ENCODE data around the gene PCGF6.

Gene PCGF6, protein sequence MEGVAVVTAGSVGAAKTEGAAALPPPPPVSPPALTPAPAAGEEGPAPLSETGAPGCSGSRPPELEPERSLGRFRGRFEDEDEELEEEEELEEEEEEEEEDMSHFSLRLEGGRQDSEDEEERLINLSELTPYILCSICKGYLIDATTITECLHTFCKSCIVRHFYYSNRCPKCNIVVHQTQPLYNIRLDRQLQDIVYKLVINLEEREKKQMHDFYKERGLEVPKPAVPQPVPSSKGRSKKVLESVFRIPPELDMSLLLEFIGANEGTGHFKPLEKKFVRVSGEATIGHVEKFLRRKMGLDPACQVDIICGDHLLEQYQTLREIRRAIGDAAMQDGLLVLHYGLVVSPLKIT

DNA sequence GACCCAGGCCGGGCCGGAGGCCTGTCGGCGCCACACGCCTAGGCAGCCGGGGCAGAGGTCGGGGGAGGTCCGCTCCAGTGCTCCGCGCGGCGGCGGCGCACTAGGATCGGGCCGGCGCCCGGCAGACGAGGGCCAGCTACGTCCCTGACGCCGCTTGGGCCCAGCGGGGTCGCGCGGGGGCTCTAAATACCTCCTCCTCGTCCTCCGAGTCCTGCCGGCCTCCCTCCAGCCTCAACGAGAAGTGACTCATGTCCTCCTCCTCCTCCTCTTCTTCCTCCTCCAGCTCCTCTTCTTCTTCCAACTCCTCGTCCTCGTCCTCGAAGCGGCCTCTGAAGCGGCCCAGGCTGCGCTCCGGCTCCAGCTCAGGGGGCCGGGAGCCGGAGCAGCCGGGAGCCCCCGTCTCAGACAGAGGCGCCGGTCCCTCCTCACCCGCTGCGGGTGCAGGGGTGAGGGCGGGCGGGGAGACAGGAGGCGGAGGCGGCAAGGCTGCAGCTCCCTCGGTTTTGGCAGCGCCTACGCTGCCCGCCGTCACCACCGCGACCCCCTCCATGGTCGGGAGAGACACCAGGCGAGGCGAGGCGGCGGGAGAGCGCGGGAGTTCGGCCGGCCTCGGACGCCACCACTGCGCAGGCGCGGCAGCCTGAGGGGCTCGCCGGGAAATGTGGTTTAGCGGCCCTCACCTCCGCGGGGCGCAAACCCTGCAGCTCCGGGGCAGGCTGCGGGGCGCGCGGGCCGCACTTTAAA lies at the start of gene PCGF6:
Gene PCGF6, minus strand, starts transcription at position 624 of the 744 bp plus-strand sequence. Its CDS starts 74 bp downstream, at position 550.
- no peaks in the 10 kb centered on the region for H3K9me3 ChIP-seq (ENCODE audit: low read length)

DNA sequence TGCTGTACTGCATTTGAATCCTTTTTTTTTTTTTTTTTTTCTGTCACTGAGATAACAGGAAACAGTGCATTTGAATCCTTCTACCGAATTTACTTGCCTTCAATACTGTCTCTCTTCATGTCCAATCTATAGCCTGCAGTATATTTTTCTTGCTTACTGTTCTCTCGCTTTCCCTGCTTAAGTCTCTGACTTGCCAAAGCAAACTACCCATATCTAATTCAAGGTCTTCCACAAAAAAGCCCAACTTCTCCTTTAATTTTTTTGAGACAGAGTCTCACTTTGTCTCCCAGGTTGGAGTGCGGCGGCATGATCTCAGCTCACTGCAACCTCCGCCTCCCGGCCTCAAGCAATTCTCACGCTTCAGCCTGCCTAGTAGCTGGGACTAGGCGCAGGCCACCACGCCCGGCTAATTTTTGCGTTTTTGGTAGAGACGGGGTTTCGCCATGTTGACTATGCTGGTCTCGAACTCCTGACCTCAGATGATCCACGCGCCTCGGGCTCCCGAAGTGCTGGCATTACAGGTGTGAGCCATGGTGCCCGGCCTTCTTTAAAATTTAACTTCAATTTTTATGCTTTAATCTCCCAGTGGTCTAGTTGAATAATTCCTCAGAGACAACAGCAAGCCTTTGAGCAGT lies 46.4 kb upstream of the PCGF6 start:
- H3K9ac ChIP-seq (ENCODE audit: low read length) = peak overlapping the region; percentile 88
- H3K36me3 ChIP-seq (ENCODE audit: insufficient read depth, low read length) = peaks cover 33% of the 10 kb centered on the region
- peak overlapping the region in 1 of 2 donors; percentile 99 for H3K4me3 ChIP-seq (ENCODE audit: low read depth in 1 of 2, low read length in 2 of 2)
- no peaks in the 10 kb centered on the region for H3K9me3 ChIP-seq (ENCODE audit: low read length)
- H3K27me3 ChIP-seq (ENCODE audit: control insufficient read depth in 1 of 2, insufficient read depth in 2 of 2, low read length in 2 of 2) = no peaks in the 10 kb centered on the region
- H3K27ac ChIP-seq (ENCODE audit: low read depth, low read length) = peak overlapping the region; percentile 65
- H3K4me1 ChIP-seq (ENCODE audit: insufficient read depth, low read length) = peaks cover 28% of the 10 kb centered on the region

More for the DNA sequence above, at the start of gene PCGF6:
- no peaks in the 10 kb centered on the region for H3K4me1 ChIP-seq (ENCODE audit: insufficient read depth, low read length)
- H3K36me3 ChIP-seq (ENCODE audit: insufficient read depth, low read length) = peaks cover 9% of the 10 kb centered on the region
- peak within 1 kb of the TSS; percentile 71 to 77 for H3K4me3 ChIP-seq (ENCODE audit: low read depth in 1 of 2, low read length in 2 of 2)
- H3K27me3 ChIP-seq (ENCODE audit: control insufficient read depth in 1 of 2, insufficient read depth in 2 of 2, low read length in 2 of 2) = no peaks in the 10 kb centered on the region
- H3K9ac ChIP-seq (ENCODE audit: low read length) = peak within 1 kb of the TSS; percentile 21
- H3K27ac ChIP-seq (ENCODE audit: low read depth, low read length) = peak within 1 kb of the TSS; percentile 93

DNA sequence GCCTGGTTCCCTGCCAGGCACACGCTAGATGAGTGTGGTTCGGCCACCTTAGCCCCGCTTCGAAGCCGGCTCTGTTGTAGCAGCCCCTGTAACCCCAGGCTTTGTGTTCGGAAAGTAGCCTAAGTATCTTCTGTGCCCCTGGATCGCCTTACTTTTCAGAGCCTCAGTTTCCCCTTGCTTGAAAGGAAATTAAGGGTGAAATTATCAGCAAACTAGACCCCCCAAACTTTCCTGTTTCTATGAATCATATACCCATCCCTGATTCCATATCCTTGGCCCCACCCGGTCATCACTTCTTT lies 45.8 kb upstream of the PCGF6 start:
- Histone ChIP-seq H3K36me3 (ENCODE audit: insufficient read depth, low read length) (peaks cover 33% of the 10 kb centered on the region), H3K9me3 (ENCODE audit: low read length) (no peaks in the 10 kb centered on the region), H3K27me3 (ENCODE audit: control insufficient read depth in 1 of 2, insufficient read depth in 2 of 2, low read length in 2 of 2) (no peaks in the 10 kb centered on the region), H3K4me3 (ENCODE audit: low read depth in 1 of 2, low read length in 2 of 2) (peak overlapping the region; percentile 78 to 99), H3K9ac (ENCODE audit: low read length) (peak overlapping the region; percentile 88), H3K27ac (ENCODE audit: low read depth, low read length) (peak overlapping the region; percentile 65), H3K4me1 (ENCODE audit: insufficient read depth, low read length) (peaks cover 28% of the 10 kb centered on the region)

DNA sequence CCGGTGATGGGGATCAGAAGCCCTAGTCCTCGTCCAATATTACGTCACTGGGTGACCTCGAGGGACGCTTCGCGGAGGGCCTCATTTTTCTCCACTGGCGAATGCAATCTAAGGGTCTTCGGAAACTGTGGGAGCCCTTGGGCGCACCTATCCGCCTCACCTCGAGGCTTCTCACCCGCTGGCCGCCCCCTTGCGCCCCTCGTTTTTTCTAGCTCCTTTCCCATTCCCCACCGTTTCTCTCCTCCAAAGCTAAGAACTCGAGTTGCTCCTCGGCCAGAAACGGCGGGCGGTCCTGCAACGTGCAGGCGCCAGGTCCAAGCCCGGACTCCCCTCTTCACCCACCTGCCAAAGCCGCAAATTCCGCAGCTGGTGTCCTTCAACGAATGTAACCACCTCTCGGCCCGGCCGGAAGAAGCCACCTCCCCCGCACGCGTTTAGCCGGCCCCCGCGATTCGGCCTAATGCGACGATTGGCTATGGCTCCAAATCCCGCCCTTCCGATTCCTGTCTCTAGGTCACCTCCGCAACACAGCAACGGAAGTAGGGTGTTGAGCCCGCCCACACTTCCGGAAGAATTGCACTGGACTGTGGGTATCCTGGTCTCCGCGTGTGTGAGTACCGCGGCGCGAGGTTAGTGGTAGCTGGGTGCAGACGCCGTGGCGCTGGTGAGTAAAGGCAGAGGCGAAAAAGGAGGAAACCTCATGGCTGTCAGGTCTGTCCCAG lies 45.3 kb upstream of the PCGF6 start, which contains the start of the genes ATP5MK and PDCD11:
Gene ATP5MK, minus strand, starts transcription at position 409 of the 722 bp plus-strand sequence. CDS start 4,018 bp downstream, outside the sequence.
Gene PDCD11, plus strand, starts transcription at position 560 of the 722 bp plus-strand sequence. CDS start 1,801 bp downstream, outside the sequence.
- Histone ChIP-seq H3K9me3 (ENCODE audit: low read length) (no peaks in the 10 kb centered on the region), H3K27ac (ENCODE audit: low read depth, low read length) (peak within 1 kb of the TSS; percentile 81), H3K9ac (ENCODE audit: low read length) (peak within 1 kb of the TSS; percentile 89), H3K27me3 (ENCODE audit: control insufficient read depth in 1 of 2, insufficient read depth in 2 of 2, low read length in 2 of 2) (no peaks in the 10 kb centered on the region), H3K36me3 (ENCODE audit: insufficient read depth, low read length) (peaks cover 32% of the 10 kb centered on the region), H3K4me1 (ENCODE audit: insufficient read depth, low read length) (peaks cover 28% of the 10 kb centered on the region), H3K4me3 (ENCODE audit: low read depth in 1 of 2, low read length in 2 of 2) (peak within 1 kb of the TSS; percentile 78 to 99)

DNA sequence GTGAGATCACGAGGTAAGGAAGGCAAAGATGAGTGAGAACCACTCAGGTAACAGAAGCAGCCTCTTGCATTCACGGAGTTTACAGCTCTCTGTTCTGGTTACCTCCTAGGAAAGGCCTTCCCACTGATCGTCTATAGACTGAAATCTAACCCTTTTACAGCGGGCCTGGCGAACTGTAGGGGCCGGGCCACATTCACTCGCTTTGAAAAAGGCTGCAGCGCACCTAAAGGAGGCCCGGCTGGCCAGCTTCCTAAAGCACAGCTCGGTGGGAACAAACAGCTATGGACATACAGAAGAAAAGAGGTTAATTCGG lies 44.8 kb upstream of the PCGF6 start:
- Histone ChIP-seq H3K36me3 (ENCODE audit: insufficient read depth, low read length) (peaks cover 29% of the 10 kb centered on the region), H3K4me1 (ENCODE audit: insufficient read depth, low read length) (peaks cover 28% of the 10 kb centered on the region)

DNA sequence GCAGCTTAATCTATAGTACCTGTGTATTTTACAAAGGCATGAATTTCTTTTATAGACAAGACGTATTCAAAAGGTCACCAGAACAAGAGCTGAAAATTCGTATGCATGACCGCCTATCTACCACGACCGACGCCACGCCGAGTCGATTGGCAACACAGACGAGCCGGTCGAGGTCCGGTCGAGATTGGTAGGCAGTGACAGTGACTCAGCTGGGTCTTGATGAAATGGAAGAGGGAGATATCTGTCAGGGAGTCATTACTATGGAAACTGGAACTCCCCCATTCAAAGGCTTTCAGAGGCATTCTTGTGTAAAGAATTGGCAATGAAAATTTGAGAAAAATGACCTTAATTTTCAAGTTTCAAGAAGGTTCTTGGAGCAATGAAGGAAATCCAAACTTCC lies 43.2 kb upstream of the PCGF6 start:
- Histone ChIP-seq H3K27me3 (ENCODE audit: control insufficient read depth in 1 of 2, insufficient read depth in 2 of 2, low read length in 2 of 2) (no peaks in the 10 kb centered on the region), H3K9ac (ENCODE audit: low read length) (no peak overlapping the region), H3K27ac (ENCODE audit: low read depth, low read length) (no peak overlapping the region), H3K36me3 (ENCODE audit: insufficient read depth, low read length) (peaks cover 17% of the 10 kb centered on the region), H3K9me3 (ENCODE audit: low read length) (no peaks in the 10 kb centered on the region), H3K4me3 (ENCODE audit: low read depth in 1 of 2, low read length in 2 of 2) (no peak overlapping the region), H3K4me1 (ENCODE audit: insufficient read depth, low read length) (peaks cover 28% of the 10 kb centered on the region)

More for the DNA sequence above, 44.8 kb upstream of the PCGF6 start:
- H3K27me3 ChIP-seq (ENCODE audit: control insufficient read depth in 1 of 2, insufficient read depth in 2 of 2, low read length in 2 of 2) = no peaks in the 10 kb centered on the region
- H3K9ac ChIP-seq (ENCODE audit: low read length) = peak overlapping the region; percentile 89
- peak overlapping the region; percentile 78 to 99 for H3K4me3 ChIP-seq (ENCODE audit: low read depth in 1 of 2, low read length in 2 of 2)
- H3K9me3 ChIP-seq (ENCODE audit: low read length) = no peaks in the 10 kb centered on the region
- peak overlapping the region; percentile 81 for H3K27ac ChIP-seq (ENCODE audit: low read depth, low read length)

DNA sequence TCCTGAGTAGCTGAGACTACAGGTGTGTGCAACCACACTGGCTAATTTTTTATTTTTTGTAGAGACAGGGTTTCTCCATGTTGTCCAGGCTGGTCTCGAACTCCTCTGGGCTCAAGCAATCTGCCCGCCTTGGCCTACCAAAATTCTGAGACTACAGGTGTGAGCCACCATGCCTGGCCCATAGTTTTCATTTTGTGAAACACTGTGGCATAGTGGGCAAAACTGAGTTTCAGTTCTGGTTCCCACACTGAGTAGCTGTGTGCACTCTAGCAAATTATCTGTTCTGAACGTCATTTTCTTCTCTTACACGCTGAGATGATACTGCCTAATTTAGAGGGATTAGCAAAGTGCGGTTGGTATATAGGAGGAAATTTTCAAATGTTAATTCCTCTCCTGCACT lies 31.8 kb upstream of the PCGF6 start:
- Histone ChIP-seq H3K4me3 (ENCODE audit: low read depth in 1 of 2, low read length in 2 of 2) (no peak overlapping the region), H3K4me1 (ENCODE audit: insufficient read depth, low read length) (no peaks in the 10 kb centered on the region), H3K9me3 (ENCODE audit: low read length) (no peaks in the 10 kb centered on the region), H3K27ac (ENCODE audit: low read depth, low read length) (no peak overlapping the region), H3K9ac (ENCODE audit: low read length) (no peak overlapping the region), H3K36me3 (ENCODE audit: insufficient read depth, low read length) (peaks cover 22% of the 10 kb centered on the region), H3K27me3 (ENCODE audit: control insufficient read depth in 1 of 2, insufficient read depth in 2 of 2, low read length in 2 of 2) (no peaks in the 10 kb centered on the region)

DNA sequence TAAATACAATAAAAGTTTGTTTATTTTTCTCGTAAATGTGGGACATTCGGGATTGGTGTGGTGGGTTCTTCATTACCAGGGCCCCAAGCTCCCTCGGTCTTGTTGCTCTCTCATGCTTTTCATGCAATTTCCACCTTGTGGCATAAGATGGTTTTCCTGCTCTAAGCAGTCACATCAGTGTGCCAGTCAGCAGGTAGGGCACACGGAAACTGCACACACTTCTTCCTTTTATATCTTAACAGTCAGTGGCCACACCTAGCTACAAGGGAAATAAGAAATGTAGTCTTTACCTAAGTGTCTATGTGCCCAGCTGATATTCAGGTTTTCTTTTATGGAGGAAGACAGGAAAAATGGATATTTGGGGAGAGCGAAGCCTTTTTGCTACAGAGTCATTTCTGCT lies 23.3 kb upstream of the PCGF6 start:
- Histone ChIP-seq H3K9ac (ENCODE audit: low read length) (no peak overlapping the region), H3K36me3 (ENCODE audit: insufficient read depth, low read length) (peaks cover 14% of the 10 kb centered on the region), H3K9me3 (ENCODE audit: low read length) (no peaks in the 10 kb centered on the region), H3K4me3 (ENCODE audit: low read depth in 1 of 2, low read length in 2 of 2) (no peak overlapping the region), H3K27me3 (ENCODE audit: control insufficient read depth in 1 of 2, insufficient read depth in 2 of 2, low read length in 2 of 2) (no peaks in the 10 kb centered on the region), H3K4me1 (ENCODE audit: insufficient read depth, low read length) (no peaks in the 10 kb centered on the region), H3K27ac (ENCODE audit: low read depth, low read length) (no peak overlapping the region)

DNA sequence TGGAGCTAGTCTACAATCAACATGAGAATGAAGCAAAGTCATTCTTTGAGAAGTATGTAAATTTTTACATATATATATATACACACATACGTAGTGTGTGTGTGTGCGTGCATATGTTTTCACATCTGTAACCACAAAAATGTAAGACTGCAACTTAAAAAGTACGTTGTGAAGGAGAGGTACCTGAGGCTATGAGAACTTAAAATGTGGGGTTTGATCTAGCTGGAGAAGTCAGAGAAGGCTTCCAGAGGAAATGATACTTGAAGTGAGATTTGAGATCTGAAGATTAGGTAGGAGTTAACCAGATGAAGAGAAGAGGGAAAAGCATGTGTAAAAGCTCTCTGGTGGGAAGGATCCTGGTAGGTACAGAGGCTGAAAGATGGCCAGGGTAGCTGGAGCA lies 22.6 kb upstream of the PCGF6 start:
- H3K4me3 ChIP-seq (ENCODE audit: low read depth in 1 of 2, low read length in 2 of 2) = no peak overlapping the region
- H3K9me3 ChIP-seq (ENCODE audit: low read length) = no peaks in the 10 kb centered on the region
- no peak overlapping the region for H3K9ac ChIP-seq (ENCODE audit: low read length)
- H3K4me1 ChIP-seq (ENCODE audit: insufficient read depth, low read length) = no peaks in the 10 kb centered on the region
- peaks cover 14% of the 10 kb centered on the region for H3K36me3 ChIP-seq (ENCODE audit: insufficient read depth, low read length)
- H3K27ac ChIP-seq (ENCODE audit: low read depth, low read length) = no peak overlapping the region
- H3K27me3 ChIP-seq (ENCODE audit: control insufficient read depth in 1 of 2, insufficient read depth in 2 of 2, low read length in 2 of 2) = no peaks in the 10 kb centered on the region

DNA sequence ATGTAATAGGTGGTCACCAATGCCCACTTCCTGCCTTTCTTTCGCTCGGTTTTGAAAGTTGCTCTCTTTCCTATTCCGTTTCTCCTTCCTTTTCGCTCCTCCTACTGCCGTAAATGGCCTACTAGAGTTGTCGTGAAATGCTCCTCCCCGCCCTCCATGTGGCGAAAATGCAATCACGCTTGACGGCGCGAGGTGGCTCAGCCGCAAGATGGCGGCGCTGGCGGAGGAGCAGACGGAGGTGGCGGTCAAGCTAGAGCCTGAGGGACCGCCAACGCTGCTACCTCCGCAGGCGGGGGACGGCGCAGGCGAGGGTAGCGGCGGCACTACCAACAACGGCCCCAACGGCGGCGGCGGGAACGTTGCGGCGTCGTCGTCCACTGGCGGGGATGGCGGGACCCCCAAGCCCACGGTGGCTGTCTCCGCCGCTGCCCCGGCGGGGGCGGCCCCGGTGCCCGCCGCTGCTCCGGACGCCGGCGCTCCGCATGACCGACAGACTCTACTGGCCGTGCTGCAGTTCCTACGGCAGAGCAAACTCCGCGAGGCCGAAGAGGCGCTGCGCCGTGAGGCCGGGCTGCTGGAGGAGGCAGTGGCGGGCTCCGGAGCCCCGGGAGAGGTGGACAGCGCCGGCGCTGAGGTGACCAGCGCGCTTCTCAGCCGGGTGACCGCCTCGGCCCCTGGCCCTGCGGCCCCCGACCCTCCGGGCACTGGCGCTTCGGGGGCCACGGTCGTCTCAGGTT lies 17.0 kb upstream of the PCGF6 start, which contains the start of gene TAF5:
Gene TAF5, plus strand, starts transcription at position 195 of the 737 bp plus-strand sequence. Its CDS starts 14 bp downstream, at position 209.
- Histone ChIP-seq H3K4me1 (ENCODE audit: insufficient read depth, low read length) (no peaks in the 10 kb centered on the region), H3K27ac (ENCODE audit: low read depth, low read length) (peak within 1 kb of the TSS; percentile 81), H3K9me3 (ENCODE audit: low read length) (no peaks in the 10 kb centered on the region), H3K27me3 (ENCODE audit: control insufficient read depth in 1 of 2, insufficient read depth in 2 of 2, low read length in 2 of 2) (no peaks in the 10 kb centered on the region), H3K36me3 (ENCODE audit: insufficient read depth, low read length) (no peaks in the 10 kb centered on the region), H3K4me3 (ENCODE audit: low read depth in 1 of 2, low read length in 2 of 2) (peak within 1 kb of the TSS; percentile 68 to 74), H3K9ac (ENCODE audit: low read length) (peak within 1 kb of the TSS; percentile 15)
